Measurements from ENCODE around the gene CRY1. TPM values are rescaled to one million over a fixed set of nuclear protein-coding genes. Genes with fewer than 3 reads are reported as not detected.

CRY1 gene
- total and polyA plus RNA-seq, 9 of the 15 experiments (the other 6 are each of a cell fraction or from before 2014, with no cell fraction given): 8.7 to 33.3 (median 25.2) TPM

- TF ChIP-seq ZBTB40 (IDR thresholded peaks at IDR 0.05): no peak
- no peak for TF ChIP-seq ZBTB40 (CRISPR knock-in tag; IDR thresholded peaks at IDR 0.05)
- TF ChIP-seq NFRKB (IDR thresholded peaks at IDR 0.05; ENCODE audit: low read depth): 0 out of 2 replicates have a peak, but pooled peaks have one; percentile 34
- 0 out of 2 replicates have a peak, but pooled peaks have one; percentile 2 for TF ChIP-seq ZBTB26 (CRISPR knock-in tag; IDR thresholded peaks at IDR 0.05)
- TF ChIP-seq CREB1 (IDR thresholded peaks at IDR 0.05): no peak
- no peak for TF ChIP-seq CREB1 (CRISPR knock-in tag; IDR thresholded peaks at IDR 0.05)
- TF ChIP-seq ZNF3 (CRISPR knock-in tag; IDR thresholded peaks at IDR 0.05): no peak
- TF ChIP-seq LARP7 (IDR thresholded peaks at IDR 0.05): no peak
Observed at GRCh38 chr12:107094183-107094448, 767 bp upstream of the CRY1 start (continued).

Measured in K562 (cell line).